ENCODE measurements around the gene APOA4.

DNA sequence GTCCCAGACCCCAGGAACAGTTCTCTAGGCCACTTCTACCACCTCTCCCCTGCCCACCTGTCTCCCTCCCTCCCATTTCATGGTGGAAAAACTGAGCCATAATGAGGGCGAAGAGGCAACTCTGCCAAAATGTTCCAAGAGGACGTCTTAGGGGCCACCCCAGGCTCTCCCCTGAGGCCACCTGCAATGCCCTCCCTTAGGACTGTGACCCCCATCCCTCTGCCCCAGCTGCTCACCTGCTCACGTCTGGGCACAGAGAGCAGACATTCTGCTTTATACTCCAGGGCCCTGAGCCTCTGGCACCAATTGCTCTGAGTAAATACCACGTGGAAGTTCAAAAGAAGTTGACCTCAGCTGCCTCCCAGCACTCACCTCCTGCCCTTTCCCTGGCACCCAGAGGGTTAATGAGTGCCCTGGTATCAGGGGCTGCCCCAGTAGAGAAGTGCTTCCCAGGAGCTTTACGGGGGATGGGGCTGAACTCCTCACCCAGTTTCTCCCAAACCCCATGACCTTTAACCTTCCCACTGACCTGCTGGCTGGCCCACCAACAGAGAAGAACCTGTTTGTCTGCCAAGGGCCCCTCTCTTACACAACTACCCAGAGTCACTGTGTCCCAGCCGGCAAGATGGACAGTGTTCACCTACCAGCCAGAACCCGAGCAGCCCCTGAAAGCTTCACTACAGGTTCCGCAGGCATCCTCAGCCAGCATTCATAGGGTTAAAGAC is 30.8 kb downstream of the APOA4 start:
- TF ChIP-seq EZH2 (IDR thresholded peaks at IDR 0.05), result no peak
- TF ChIP-seq, protein P1, sequence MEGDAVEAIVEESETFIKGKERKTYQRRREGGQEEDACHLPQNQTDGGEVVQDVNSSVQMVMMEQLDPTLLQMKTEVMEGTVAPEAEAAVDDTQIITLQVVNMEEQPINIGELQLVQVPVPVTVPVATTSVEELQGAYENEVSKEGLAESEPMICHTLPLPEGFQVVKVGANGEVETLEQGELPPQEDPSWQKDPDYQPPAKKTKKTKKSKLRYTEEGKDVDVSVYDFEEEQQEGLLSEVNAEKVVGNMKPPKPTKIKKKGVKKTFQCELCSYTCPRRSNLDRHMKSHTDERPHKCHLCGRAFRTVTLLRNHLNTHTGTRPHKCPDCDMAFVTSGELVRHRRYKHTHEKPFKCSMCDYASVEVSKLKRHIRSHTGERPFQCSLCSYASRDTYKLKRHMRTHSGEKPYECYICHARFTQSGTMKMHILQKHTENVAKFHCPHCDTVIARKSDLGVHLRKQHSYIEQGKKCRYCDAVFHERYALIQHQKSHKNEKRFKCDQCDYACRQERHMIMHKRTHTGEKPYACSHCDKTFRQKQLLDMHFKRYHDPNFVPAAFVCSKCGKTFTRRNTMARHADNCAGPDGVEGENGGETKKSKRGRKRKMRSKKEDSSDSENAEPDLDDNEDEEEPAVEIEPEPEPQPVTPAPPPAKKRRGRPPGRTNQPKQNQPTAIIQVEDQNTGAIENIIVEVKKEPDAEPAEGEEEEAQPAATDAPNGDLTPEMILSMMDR (IDR thresholded peaks at IDR 0.05), result no peak
